ENCODE results near the gene MRAP2.
"Not testable (repeated sequence)": the region's sequence is repeated elsewhere in the genome, so short reads cannot be mapped to it uniquely, and the experiment has no call there.

MRAP2 gene

GRCh38 chr6:84119277-84119676, 85.7 kb downstream of the MRAP2 start:
- H2AFZ ChIP-seq (ENCODE audit: low read length): no peak overlapping the region
- no peak overlapping the region for H3K27ac ChIP-seq (ENCODE audit: low read depth, low read length, poor library complexity, severe bottlenecking)
- no peaks in the 10 kb centered on the region for H3K9me3 ChIP-seq (ENCODE audit: low read length)
- peaks cover 4% of the 10 kb centered on the region; the same call in 1 of the 2 replicates for H3K36me3 ChIP-seq (ENCODE audit: insufficient read depth, low read length)
- H3K4me1 ChIP-seq (ENCODE audit: insufficient read depth, low read length, severe bottlenecking): no peaks in the 10 kb centered on the region
- H3K4me3 ChIP-seq (ENCODE audit: low read depth, low read length, poor library complexity, severe bottlenecking): no peak overlapping the region
- no peaks in the 10 kb centered on the region for H4K20me1 ChIP-seq (ENCODE audit: insufficient read depth, low read length)
- TF ChIP-seq CTCF (IDR thresholded peaks at IDR 0.05; ENCODE audit: low read length) (no peak), EZH2 (IDR thresholded peaks at IDR 0.05; ENCODE audit: borderline replicate concordance, low read length) (no peak)
- H3F3A ChIP-seq (ENCODE audit: insufficient read depth, low read length): no peaks in the 10 kb centered on the region
- no peaks in the 10 kb centered on the region for H3K79me2 ChIP-seq (ENCODE audit: insufficient read depth, low read length)
- H3K4me2 ChIP-seq (ENCODE audit: low read length): no peak overlapping the region
- no peaks in the 10 kb centered on the region for H3K9me2 ChIP-seq (ENCODE audit: low read depth, low read length)
- H3K9ac ChIP-seq (ENCODE audit: low read length): no peak overlapping the region
- no peaks in the 10 kb centered on the region for H3K27me3 ChIP-seq (ENCODE audit: insufficient read depth, low read length)

- no peaks in the 10 kb centered on the region for H3K9me3 ChIP-seq (ENCODE audit: low read length)
- H2AFZ ChIP-seq (ENCODE audit: low read length): no peak overlapping the region
- 0 out of 2 replicates have a peak, but pooled peaks cover 3% of the 10 kb centered on the region for H3F3A ChIP-seq (ENCODE audit: insufficient read depth, low read length)
- TF ChIP-seq EZH2 (IDR thresholded peaks at IDR 0.05; ENCODE audit: borderline replicate concordance, low read length) (no peak), CTCF (IDR thresholded peaks at IDR 0.05; ENCODE audit: low read length) (no peak)
- no peaks in the 10 kb centered on the region for H3K4me1 ChIP-seq (ENCODE audit: insufficient read depth, low read length, severe bottlenecking)
- H3K9ac ChIP-seq (ENCODE audit: low read length): no peak overlapping the region
- peaks cover 16% of the 10 kb centered on the region for H3K36me3 ChIP-seq (ENCODE audit: insufficient read depth, low read length)
- H3K27ac ChIP-seq (ENCODE audit: low read depth, low read length, poor library complexity, severe bottlenecking): no peak overlapping the region
- no peaks in the 10 kb centered on the region for H3K9me2 ChIP-seq (ENCODE audit: low read depth, low read length)
- H3K79me2 ChIP-seq (ENCODE audit: insufficient read depth, low read length): no peaks in the 10 kb centered on the region
- H3K27me3 ChIP-seq (ENCODE audit: insufficient read depth, low read length): no peaks in the 10 kb centered on the region
- no peak overlapping the region for H3K4me2 ChIP-seq (ENCODE audit: low read length)
- no peaks in the 10 kb centered on the region for H4K20me1 ChIP-seq (ENCODE audit: insufficient read depth, low read length)
- no peak overlapping the region for H3K4me3 ChIP-seq (ENCODE audit: low read depth, low read length, poor library complexity, severe bottlenecking)
Measured at GRCh38 chr6:84123186-84123585, 89.6 kb downstream of the MRAP2 start.

GRCh38 chr6:84129588-84129987, 96.0 kb downstream of the MRAP2 start:
- not testable (repeated sequence) for H3K4me1 ChIP-seq (ENCODE audit: insufficient read depth, low read length, severe bottlenecking); H3K79me2 ChIP-seq (ENCODE audit: insufficient read depth, low read length); H2AFZ ChIP-seq (ENCODE audit: low read length); H3K36me3 ChIP-seq (ENCODE audit: insufficient read depth, low read length); H3K4me3 ChIP-seq (ENCODE audit: low read depth, low read length, poor library complexity, severe bottlenecking); H3K27me3 ChIP-seq (ENCODE audit: insufficient read depth, low read length); H4K20me1 ChIP-seq (ENCODE audit: insufficient read depth, low read length); H3F3A ChIP-seq (ENCODE audit: insufficient read depth, low read length); H3K27ac ChIP-seq (ENCODE audit: low read depth, low read length, poor library complexity, severe bottlenecking); H3K9me3 ChIP-seq (ENCODE audit: low read length); H3K4me2 ChIP-seq (ENCODE audit: low read length); H3K9ac ChIP-seq (ENCODE audit: low read length); H3K9me2 ChIP-seq (ENCODE audit: low read depth, low read length)

GRCh38 chr6:84133385-84133784, 99.8 kb downstream of the MRAP2 start:
- not testable (repeated sequence) for H3K4me3 ChIP-seq (ENCODE audit: low read depth, low read length, poor library complexity, severe bottlenecking); H3K9me3 ChIP-seq (ENCODE audit: low read length); H2AFZ ChIP-seq (ENCODE audit: low read length); H3F3A ChIP-seq (ENCODE audit: insufficient read depth, low read length); H3K9me2 ChIP-seq (ENCODE audit: low read depth, low read length); H4K20me1 ChIP-seq (ENCODE audit: insufficient read depth, low read length); H3K27me3 ChIP-seq (ENCODE audit: insufficient read depth, low read length); H3K27ac ChIP-seq (ENCODE audit: low read depth, low read length, poor library complexity, severe bottlenecking); H3K9ac ChIP-seq (ENCODE audit: low read length); H3K4me2 ChIP-seq (ENCODE audit: low read length); H3K36me3 ChIP-seq (ENCODE audit: insufficient read depth, low read length); H3K4me1 ChIP-seq (ENCODE audit: insufficient read depth, low read length, severe bottlenecking); H3K79me2 ChIP-seq (ENCODE audit: insufficient read depth, low read length)

Measured in OCI-LY1 (cell line).